Parathyroid adenoma (tissue), 2 donors: Measurements from ENCODE around the gene KRTAP16-1.

Source experiments
- H2AFZ ChIP-seq: fragments of 300-600 bp; sonication (generic); one replicate; pipeline ENCODE4 v1.7.0; 2017; ENCODE audit warnings: antibody characterized with exemption, mild to moderate bottlenecking
- H3K27ac ChIP-seq: fragments of 300-600 bp; sonication (generic); one replicate; pipeline ENCODE4 v1.7.0; 2017
- H3K27me3 ChIP-seq: fragments of 300-600 bp; sonication (generic); one replicate; pipeline ENCODE4 v1.7.0; 2017; ENCODE audit warnings: low read length; ENCODE audit not compliant: control insufficient read depth, insufficient read depth
- H3K36me3 ChIP-seq: fragments of 300-600 bp; sonication (generic); one replicate; pipeline ENCODE4 v1.7.0; 2017; ENCODE audit warnings: low read length; ENCODE audit not compliant: control insufficient read depth, insufficient read depth
- H3K4me1 ChIP-seq: fragments of 300-600 bp; sonication (generic); one replicate; pipeline ENCODE4 v1.7.0; 2017; ENCODE audit warnings: control low read depth
- H3K4me2 ChIP-seq: fragments of 300-600 bp; sonication (generic); one replicate; pipeline ENCODE4 v1.7.0; 2017; ENCODE audit warnings: low read length
- H3K4me3 ChIP-seq: fragments of 300-600 bp; sonication (generic); one replicate; pipeline ENCODE4 v1.7.0; 2017; ENCODE audit warnings: low read depth, low read length
- H3K79me2 ChIP-seq: fragments of 300-600 bp; sonication (generic); one replicate; pipeline ENCODE4 v1.7.0; 2017; ENCODE audit warnings: control low read depth
- H3K9ac ChIP-seq: fragments of 300-600 bp; sonication (generic); one replicate; pipeline ENCODE4 v1.7.0; 2017; ENCODE audit warnings: mild to moderate bottlenecking
- H3K9me3 ChIP-seq: fragments of 300-600 bp; sonication (generic); one replicate; pipeline ENCODE4 v1.7.0; 2017; ENCODE audit warnings: low read length; ENCODE audit not compliant: control insufficient read depth
- CTCF ChIP-seq: fragments of 300-600 bp; sonication (generic); IDR thresholded peaks from one replicate; pipeline ENCODE4 v1.7.0; 2017; ENCODE audit warnings: antibody characterized with exemption, mild to moderate bottlenecking
- donor health status: primary hyperparathyroidism.

The KRTAP16-1 gene

GRCh38 chr17:41325611-41326010 lies 16.5 kb upstream of the KRTAP16-1 start:
- Histone ChIP-seq H3K79me2 (no peaks in the 10 kb centered on the region), H3K36me3 (no peaks in the 10 kb centered on the region), H3K27me3 (no peaks in the 10 kb centered on the region), H3K27ac (no peak overlapping the region), H3K9me3 (no peaks in the 10 kb centered on the region), H3K4me2 (no peak overlapping the region), H3K4me3 (no peak overlapping the region), H2AFZ (no peak overlapping the region), H3K9ac (no peak overlapping the region), H3K4me1 (no peaks in the 10 kb centered on the region)
- no peak for TF ChIP-seq CTCF

- no peaks in the 10 kb centered on the region for H3K36me3 ChIP-seq
- no peaks in the 10 kb centered on the region for H3K27me3 ChIP-seq
- H3K4me3 ChIP-seq = no peak overlapping the region
- no peak overlapping the region for H3K9ac ChIP-seq
- H3K27ac ChIP-seq = no peak overlapping the region
- H3K79me2 ChIP-seq = no peaks in the 10 kb centered on the region
- TF ChIP-seq CTCF = no peak
- no peaks in the 10 kb centered on the region for H3K4me1 ChIP-seq
- H3K9me3 ChIP-seq = no peaks in the 10 kb centered on the region
- H2AFZ ChIP-seq = no peak overlapping the region
- H3K4me2 ChIP-seq = no peak overlapping the region
Measured at GRCh38 chr17:41325126-41325525, 16.0 kb upstream of the KRTAP16-1 start.

GRCh38 chr17:41324180-41325075 lies 15.3 kb upstream of the KRTAP16-1 start:
- Histone ChIP-seq H3K9me3 (no peaks in the 10 kb centered on the region), H3K4me1 (no peaks in the 10 kb centered on the region), H3K36me3 (no peaks in the 10 kb centered on the region), H3K27me3 (no peaks in the 10 kb centered on the region), H3K9ac (no peak overlapping the region), H2AFZ (no peak overlapping the region), H3K4me3 (no peak overlapping the region), H3K4me2 (no peak overlapping the region), H3K79me2 (no peaks in the 10 kb centered on the region), H3K27ac (no peak overlapping the region)
- TF ChIP-seq CTCF = no peak

- no peak overlapping the region for H3K27ac ChIP-seq
- H3K4me1 ChIP-seq = no peaks in the 10 kb centered on the region
- TF ChIP-seq CTCF = no peak
- no peaks in the 10 kb centered on the region for H3K79me2 ChIP-seq
- no peaks in the 10 kb centered on the region for H3K36me3 ChIP-seq
- H2AFZ ChIP-seq = no peak overlapping the region
- H3K27me3 ChIP-seq = no peaks in the 10 kb centered on the region
- no peak overlapping the region for H3K4me2 ChIP-seq
- no peaks in the 10 kb centered on the region for H3K9me3 ChIP-seq
- no peak overlapping the region for H3K9ac ChIP-seq
- no peak overlapping the region for H3K4me3 ChIP-seq
Measured at GRCh38 chr17:41322903-41323895, 14.1 kb upstream of the KRTAP16-1 start.
